ENCODE results near the gene TSPAN5. TPM values are rescaled to one million over a fixed set of nuclear protein-coding genes. Genes with fewer than 3 reads are reported as not detected.

TSPAN5 gene
- polyA plus RNA-seq, 1 of the 3 experiments (the other 2 are of a cell fraction) = 38.6 TPM

- peaks cover 10% of the 10 kb centered on the region; the same call in 1 of the 2 replicates for H3K9me3 ChIP-seq
- peaks cover 0 to 6% of the 10 kb centered on the region in 2 experiments for H3K36me3 ChIP-seq (replicated peaks in 1 of 2; ENCODE audit: control insufficient read depth in 1 of 2, insufficient read depth in 2 of 2, low read length in 1 of 2)
- H3K9ac ChIP-seq = peak overlapping the region; percentile 66; the same call in 1 of the 2 replicates
- peaks cover 44% of the 10 kb centered on the region for H3F3A ChIP-seq (replicated peaks; ENCODE audit: insufficient read depth)
- H3K9me2 ChIP-seq = no peaks in the 10 kb centered on the region
- 0 out of 2 replicates have a peak, but pooled peaks cover 3% of the 10 kb centered on the region for H4K20me1 ChIP-seq (ENCODE audit: insufficient read depth)
- DNase-seq = no peak
- WGBS (ENCODE audit: low lambda C conversion rate) = 21% methylated on average over 3 of the region's 3 CpGs
- H3K4me3 ChIP-seq (ENCODE audit: low read depth in 2 of 2, low read length in 1 of 2) = peak overlapping the region in 1 of 2 experiments; percentile 20; a peak in 1 of 4 replicates
- peak overlapping the region; percentile 73 to 99; a peak in 3 of 4 replicates for H3K27ac ChIP-seq (ENCODE audit: low read depth in 2 of 2, low read length in 1 of 2)
- H3K4me2 ChIP-seq = peak overlapping the region; percentile 65
- ChIA-PET POLR2A (no interaction called here), CTCF (no interaction called here)
- H2AFZ ChIP-seq (ENCODE audit: low read depth) = no peak overlapping the region
- peaks cover 90% of the 10 kb centered on the region for H3K79me2 ChIP-seq (ENCODE audit: insufficient read depth)
- no peaks in the 10 kb centered on the region for H3K27me3 ChIP-seq (ENCODE audit: insufficient read depth)
- peaks cover 14 to 28% of the 10 kb centered on the region in 2 experiments for H3K4me1 ChIP-seq (ENCODE audit: control insufficient read depth in 1 of 2, insufficient read depth in 2 of 2, low read depth in 1 of 2, low read length in 1 of 2)
- TF ChIP-seq MEF2A (IDR thresholded peaks at IDR 0.05; ENCODE audit: borderline replicate concordance, low read depth) (no peak), REST (IDR thresholded peaks at IDR 0.05; ENCODE audit: low read depth, low read length) (no peak), FOXM1 (IDR thresholded peaks at IDR 0.05; ENCODE audit: low read depth) (no peak), USF1 (IDR thresholded peaks at IDR 0.05; ENCODE audit: borderline replicate concordance, low read depth) (no peak), JUND (IDR thresholded peaks at IDR 0.05) (peak; percentile 53), GABPA (IDR thresholded peaks at IDR 0.05; ENCODE audit: low read depth) (no peak), GATA2 (CRISPR knock-in tag; IDR thresholded peaks at IDR 0.05) (no peak), MAX (IDR thresholded peaks at IDR 0.05; ENCODE audit: low read depth) (no peak), USF2 (IDR thresholded peaks at IDR 0.05; ENCODE audit: borderline replicate concordance, low read depth, low read length) (no peak), IRF3 (IDR thresholded peaks at IDR 0.05; ENCODE audit: low read depth, low read length) (no peak), RFX5 (IDR thresholded peaks at IDR 0.05; ENCODE audit: low read length) (no peak), EZH2phosphoT487 (IDR thresholded peaks at IDR 0.05; ENCODE audit: borderline replicate concordance, low read depth) (no peak), SMC3 (IDR thresholded peaks at IDR 0.05; ENCODE audit: low read depth, low read length) (no peak), TEAD4 (IDR thresholded peaks at IDR 0.05; ENCODE audit: borderline replicate concordance, insufficient read depth) (peak; percentile 30; the same call in 1 of the 2 replicates), FOSL2 (IDR thresholded peaks at IDR 0.05; ENCODE audit: borderline replicate concordance, low read depth) (peak; percentile 71), TAF1 (IDR thresholded peaks at IDR 0.05; ENCODE audit: borderline replicate concordance, low read depth, low read length) (no peak), RAD21 (IDR thresholded peaks at IDR 0.05; ENCODE audit: low read length) (no peak), POLR2AphosphoS5 (IDR thresholded peaks at IDR 0.05; ENCODE audit: low read depth, low read length) (peak; percentile 39; the same call in 1 of the 2 replicates), EP300 (IDR thresholded peaks at IDR 0.05; ENCODE audit: borderline replicate concordance in 1 of 2, low read depth in 1 of 2, low read length in 1 of 2) (peak in 1 of 2 experiments; percentile 75; a peak in 1 of 4 replicates), RCOR1 (IDR thresholded peaks at IDR 0.05; ENCODE audit: low read length) (no peak), NRF1 (IDR thresholded peaks at IDR 0.05; ENCODE audit: low read depth, low read length) (no peak), CHD2 (IDR thresholded peaks at IDR 0.05; ENCODE audit: low read length, partially characterized antibody) (peak; percentile 4), SIN3A (IDR thresholded peaks at IDR 0.05; ENCODE audit: borderline replicate concordance, low read depth, low read length) (no peak), MXI1 (IDR thresholded peaks at IDR 0.05; ENCODE audit: low read depth, low read length) (no peak), PBX3 (IDR thresholded peaks at IDR 0.05) (peak; percentile 77), FOXJ3 (CRISPR knock-in tag; IDR thresholded peaks at IDR 0.05) (no peak), TCF12 (IDR thresholded peaks at IDR 0.05) (peak; percentile 90), YY1 (IDR thresholded peaks at IDR 0.05; ENCODE audit: low read depth) (no peak)
Measured at GRCh38 chr4:98652996-98653395, 5.4 kb downstream of the TSPAN5 start.

All from SK-N-SH (cell line).